ENCODE measurements around the gene EIF3A. TPM values are rescaled to one million over a fixed set of nuclear protein-coding genes. Genes with fewer than 3 reads are reported as not detected.

The EIF3A gene
- total RNA-seq, 2 experiments from 2014 or later: 127 to 131 TPM

DNA sequence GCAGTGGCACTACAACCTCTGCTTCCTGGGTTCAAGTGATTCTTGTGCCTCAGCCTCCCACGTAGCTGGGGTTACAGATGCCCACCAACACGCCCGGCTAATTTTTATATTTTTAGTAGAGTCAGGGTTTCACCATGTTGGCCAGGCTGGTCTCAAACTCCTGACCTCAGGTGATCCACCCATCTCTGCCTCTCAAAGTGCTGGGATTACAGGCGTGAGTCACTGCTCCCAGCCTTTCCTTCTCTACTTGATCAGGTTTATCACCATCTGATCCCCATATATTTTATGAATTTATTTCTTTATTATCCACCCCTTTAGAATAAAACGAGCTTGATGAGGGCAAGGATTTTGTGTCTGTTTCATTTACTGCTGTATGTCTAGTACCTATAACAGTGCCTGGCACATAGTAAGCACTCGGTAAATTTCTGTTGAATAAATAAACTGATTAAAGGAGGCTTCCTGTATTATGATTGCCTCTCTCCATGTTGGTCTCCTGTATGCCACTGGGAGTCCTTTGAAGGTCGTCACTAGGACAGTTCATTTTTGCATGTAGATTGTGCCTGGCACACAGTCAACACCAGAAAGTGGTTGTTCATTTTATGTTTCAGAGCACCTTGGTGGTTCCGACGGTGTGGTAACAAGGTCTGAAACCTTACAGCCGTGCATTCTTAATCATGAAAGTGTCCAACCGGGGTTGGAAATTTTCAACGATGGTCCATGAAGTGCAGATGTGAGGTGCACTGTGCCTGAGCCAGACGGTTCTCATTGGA lies 9.6 kb upstream of the EIF3A start:
- DNase-seq (peak; percentile 64), ATAC-seq (peak; percentile 73)
- no peaks in the 10 kb centered on the region for H3K36me3 Mint-ChIP-seq (ENCODE audit: low read depth)
- peaks cover 21% of the 10 kb centered on the region for H3K4me1 Mint-ChIP-seq (ENCODE audit: low read depth)
- intact Hi-C loops (cut with micrococcal nuclease): no loop called here
- no peaks in the 10 kb centered on the region for H3K27me3 Mint-ChIP-seq
- H3K27ac Mint-ChIP-seq: peak overlapping the region; percentile 11
- POLR2A ChIA-PET: interaction anchor here (1.3 to 1.6 kb wide), 2 partner anchors 10 to 41 kb away, joined by 5 to 6 read pairs; partner anchors contain the start of gene EIF3A
- H3K9me3 Mint-ChIP-seq: no peaks in the 10 kb centered on the region
- TF ChIP-seq, protein P1, sequence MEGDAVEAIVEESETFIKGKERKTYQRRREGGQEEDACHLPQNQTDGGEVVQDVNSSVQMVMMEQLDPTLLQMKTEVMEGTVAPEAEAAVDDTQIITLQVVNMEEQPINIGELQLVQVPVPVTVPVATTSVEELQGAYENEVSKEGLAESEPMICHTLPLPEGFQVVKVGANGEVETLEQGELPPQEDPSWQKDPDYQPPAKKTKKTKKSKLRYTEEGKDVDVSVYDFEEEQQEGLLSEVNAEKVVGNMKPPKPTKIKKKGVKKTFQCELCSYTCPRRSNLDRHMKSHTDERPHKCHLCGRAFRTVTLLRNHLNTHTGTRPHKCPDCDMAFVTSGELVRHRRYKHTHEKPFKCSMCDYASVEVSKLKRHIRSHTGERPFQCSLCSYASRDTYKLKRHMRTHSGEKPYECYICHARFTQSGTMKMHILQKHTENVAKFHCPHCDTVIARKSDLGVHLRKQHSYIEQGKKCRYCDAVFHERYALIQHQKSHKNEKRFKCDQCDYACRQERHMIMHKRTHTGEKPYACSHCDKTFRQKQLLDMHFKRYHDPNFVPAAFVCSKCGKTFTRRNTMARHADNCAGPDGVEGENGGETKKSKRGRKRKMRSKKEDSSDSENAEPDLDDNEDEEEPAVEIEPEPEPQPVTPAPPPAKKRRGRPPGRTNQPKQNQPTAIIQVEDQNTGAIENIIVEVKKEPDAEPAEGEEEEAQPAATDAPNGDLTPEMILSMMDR (IDR thresholded peaks at IDR 0.05): no peak
- no peak overlapping the region for H3K4me3 Mint-ChIP-seq
- CTCF ChIA-PET: no interaction called here

DNA sequence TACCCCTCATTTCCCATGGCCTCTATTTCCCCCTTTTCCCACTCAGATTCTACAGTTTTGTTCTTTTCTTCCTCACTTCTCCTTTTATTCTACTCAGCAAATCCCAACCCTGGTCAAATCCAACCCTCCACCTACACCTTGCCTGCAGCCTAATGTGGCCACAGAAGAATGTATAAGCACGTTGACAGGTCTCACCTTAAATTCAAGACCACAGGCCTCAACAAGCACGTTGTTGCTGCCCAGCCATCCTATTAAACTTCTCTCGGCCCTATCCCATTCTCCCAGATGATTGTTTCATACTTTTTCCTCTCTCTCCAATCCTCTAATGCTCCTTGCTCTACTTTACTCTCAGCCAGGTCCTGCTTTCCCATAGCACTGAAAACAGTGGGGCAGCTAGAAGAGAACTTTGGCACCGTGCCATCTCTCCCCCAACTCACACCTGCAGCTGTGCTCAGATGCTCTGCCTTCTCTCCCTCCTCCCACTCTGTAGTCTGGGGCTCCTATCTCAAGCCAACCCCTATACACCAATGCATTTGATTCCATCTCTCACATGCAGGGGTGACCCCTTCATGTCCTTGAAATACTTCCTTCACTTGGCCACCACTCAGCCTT lies 6.8 kb upstream of the EIF3A start:
- Mint-ChIP-seq H3K27me3 (no peaks in the 10 kb centered on the region), H3K4me3 (no peak overlapping the region), H3K27ac (no peak overlapping the region), H3K36me3 (ENCODE audit: low read depth) (peaks cover 1% of the 10 kb centered on the region), H3K9me3 (no peaks in the 10 kb centered on the region), H3K4me1 (ENCODE audit: low read depth) (peaks cover 23% of the 10 kb centered on the region)
- intact Hi-C loops (cut with micrococcal nuclease): no loop called here
- CTCF ChIA-PET: no interaction called here
- ATAC-seq (no peak), DNase-seq (no peak)
- TF ChIP-seq, protein P1 (IDR thresholded peaks at IDR 0.05): no peak
- POLR2A ChIA-PET: interaction anchor here (1.1 to 1.3 kb wide), 3 partner anchors 8 to 11 kb away, joined by 3 to 4 read pairs (median 4); no protein-coding TSS in a partner anchor

DNA sequence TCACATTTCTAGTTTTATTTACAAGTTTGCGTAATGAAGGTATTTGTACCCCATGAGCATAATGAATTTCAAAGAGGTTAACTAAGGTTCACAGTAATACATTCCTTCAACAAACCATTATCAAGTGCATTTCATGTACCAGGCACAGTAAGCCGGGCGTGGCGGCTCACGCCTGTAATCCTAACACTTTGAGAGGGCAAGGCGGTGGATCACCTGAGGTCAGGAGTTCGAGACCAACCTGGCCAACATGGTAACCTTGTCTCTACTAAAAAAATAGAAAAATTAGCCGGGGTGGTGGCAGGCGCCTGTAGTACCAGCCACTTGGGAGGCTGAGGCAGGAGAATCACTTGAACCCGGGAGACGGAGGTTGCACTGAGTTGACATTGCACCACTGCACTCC lies 4.3 kb upstream of the EIF3A start:
- no peaks in the 10 kb centered on the region for H3K27me3 Mint-ChIP-seq
- ChIA-PET CTCF (no interaction called here), POLR2A (interaction anchor here (1.3 kb wide), 1 partner anchor 47 kb away, joined by 3 read pairs; no protein-coding TSS in a partner anchor)
- H3K4me1 Mint-ChIP-seq (ENCODE audit: low read depth): peaks cover 12% of the 10 kb centered on the region
- no peak for ATAC-seq
- TF ChIP-seq, protein P1 (IDR thresholded peaks at IDR 0.05): no peak
- H3K9me3 Mint-ChIP-seq: no peaks in the 10 kb centered on the region
- no peak overlapping the region for H3K4me3 Mint-ChIP-seq
- intact Hi-C loops (cut with micrococcal nuclease): no loop called here
- H3K36me3 Mint-ChIP-seq (ENCODE audit: low read depth): peaks cover 11% of the 10 kb centered on the region
- no peak overlapping the region for H3K27ac Mint-ChIP-seq
- no peak for DNase-seq

DNA sequence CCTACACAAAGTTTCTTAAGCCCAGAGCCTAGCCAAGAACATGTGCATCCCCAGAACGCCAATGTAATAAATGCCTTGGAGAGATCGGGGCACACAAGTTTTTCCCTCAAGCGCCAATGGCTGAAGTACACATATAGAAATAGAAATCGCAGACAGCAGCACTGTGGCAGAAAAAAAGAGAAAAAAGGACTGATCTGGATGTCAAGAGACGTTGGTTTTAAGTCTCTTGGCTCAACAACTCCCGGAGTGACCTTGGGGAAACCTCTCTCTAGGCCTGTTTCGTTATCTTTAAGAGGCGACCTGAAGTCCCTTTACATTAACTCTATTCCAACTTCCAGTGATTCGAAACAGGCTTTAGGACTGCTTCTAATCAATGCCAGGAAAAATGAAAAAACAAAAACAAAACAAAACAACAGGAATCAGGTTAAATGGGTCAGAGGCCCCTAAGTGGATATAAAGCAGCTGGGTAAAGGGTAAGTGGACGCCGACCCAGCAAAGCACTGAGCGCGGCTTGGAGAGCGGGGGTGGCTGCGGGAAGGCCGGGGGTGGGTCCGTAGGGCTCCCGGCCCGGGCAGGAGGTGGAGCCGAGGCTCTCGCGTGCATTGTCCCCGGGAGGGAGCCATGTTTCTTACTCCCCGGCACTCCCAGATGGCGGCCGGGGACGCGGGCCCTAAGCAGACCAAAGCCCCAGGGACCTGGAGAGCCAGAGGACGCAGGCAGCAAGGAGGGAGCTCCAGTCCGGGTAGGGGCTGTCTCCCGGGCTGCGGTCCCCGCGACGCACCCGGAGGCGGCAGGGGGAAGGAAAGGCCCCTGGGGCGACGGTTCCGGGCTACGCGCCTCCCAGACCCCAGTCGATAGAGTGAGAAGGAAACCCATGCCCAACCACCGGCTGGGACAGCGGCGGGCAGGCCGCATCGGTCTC lies 757 bp downstream of the EIF3A start:
- ChIA-PET CTCF (interaction anchor here (0.7 to 0.8 kb wide), 2 partner anchors 36 to 129 kb away, joined by 3 read pairs; no protein-coding TSS in a partner anchor), POLR2A (interaction anchor here (0.8 to 3.6 kb wide), 14 partner anchors 10 to 463 kb away, joined by 3 to 20 read pairs (median 4); partner anchors contain the start of gene RGS10)
- Mint-ChIP-seq H3K4me1 (ENCODE audit: low read depth) (peaks cover 30% of the 10 kb centered on the region), H3K27me3 (no peaks in the 10 kb centered on the region), H3K36me3 (ENCODE audit: low read depth) (peaks cover 45% of the 10 kb centered on the region), H3K9me3 (no peaks in the 10 kb centered on the region), H3K4me3 (peak overlapping the region; percentile 87), H3K27ac (peak overlapping the region; percentile 95)
- DNase-seq: peak; percentile 80
- ATAC-seq: peak; percentile 72
- TF ChIP-seq, protein P1 (IDR thresholded peaks at IDR 0.05): no peak
- intact Hi-C loops (cut with micrococcal nuclease): no loop called here
